Measurements from ENCODE around the gene AP2B1.
A peak's percentile ranks its signal among the peaks of the same experiment; 100 is the strongest.

AP2B1 gene

DNA sequence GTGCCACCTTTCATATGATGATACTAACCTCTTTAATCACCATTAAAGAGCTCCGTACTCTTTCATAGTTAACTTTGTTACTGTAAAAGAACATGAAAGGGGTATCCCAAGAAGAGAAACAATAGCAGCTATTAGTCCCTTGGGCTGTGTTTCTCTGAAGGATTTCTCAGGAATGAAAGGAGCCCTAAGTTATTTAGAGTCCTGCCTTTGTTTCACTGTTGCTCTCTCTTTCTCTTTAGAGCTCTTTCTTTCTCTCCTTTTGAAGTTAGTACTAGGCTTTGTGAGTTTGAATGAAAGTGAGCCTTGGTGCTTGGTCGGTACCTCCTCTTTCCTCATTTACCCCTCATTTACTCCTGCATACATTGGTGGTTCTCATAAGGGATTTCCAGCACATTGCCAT lies 123.8 kb downstream of the AP2B1 start:
- no peak overlapping the region for H2BK12ac ChIP-seq (ENCODE audit: low read length)
- H3K9ac ChIP-seq (ENCODE audit: low read length), result no peak overlapping the region
- no CpG with 5 or more reads among the region's 2 CpGs for WGBS (ENCODE audit: extremely low coverage, insufficient coverage, insufficient read length)

DNA sequence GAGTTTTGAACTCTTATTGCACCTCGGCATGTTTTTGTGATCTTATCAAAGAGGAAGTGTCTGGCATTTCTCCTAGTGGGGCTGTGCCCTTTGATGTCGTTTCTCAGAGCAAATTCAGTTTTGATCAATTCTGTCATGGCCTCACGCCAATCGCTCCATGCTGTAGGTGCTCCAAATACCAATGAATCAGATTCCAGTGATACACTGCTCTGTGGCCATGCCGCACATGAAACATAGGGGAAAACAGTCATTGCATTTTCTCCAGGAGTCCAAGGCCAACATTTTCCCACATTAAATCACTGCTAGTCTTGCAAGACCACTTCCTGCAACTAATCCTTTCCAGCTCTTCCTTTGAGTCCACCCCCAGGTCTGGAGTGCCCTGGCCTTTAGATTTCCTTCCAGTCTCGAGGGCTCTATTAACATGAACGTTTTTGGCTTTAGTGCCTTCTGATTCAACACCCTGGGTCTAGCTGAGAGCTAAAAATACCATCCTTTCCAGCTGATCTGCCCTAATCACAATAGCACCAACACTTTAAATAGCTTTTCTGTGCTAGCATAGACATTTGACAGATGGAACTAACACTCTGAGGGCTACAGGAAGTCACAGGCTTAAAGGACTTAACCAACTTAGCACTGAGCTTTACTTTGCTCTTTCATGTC lies 126.1 kb downstream of the AP2B1 start:
- Histone ChIP-seq H3K36me3 (ENCODE audit: control insufficient read depth in 1 of 2, insufficient read depth in 2 of 2, low read length in 2 of 2) (peaks cover 2 to 8% of the 10 kb centered on the region in 2 experiments), H4K12ac (ENCODE audit: low read depth, low read length) (no peak overlapping the region), H3K9me3 (ENCODE audit: insufficient read depth, low read depth, low read length) (no peaks in the 10 kb centered on the region), H2BK120ac (ENCODE audit: insufficient read depth, low read length, poor library complexity) (no peak overlapping the region), H3K27me3 (ENCODE audit: insufficient read depth, low read length) (no peaks in the 10 kb centered on the region), H3K27ac (ENCODE audit: low read depth, low read length) (peak overlapping the region; percentile 68), H3K18ac (ENCODE audit: low read length) (no peak overlapping the region), H2AK5ac (ENCODE audit: low read length) (no peak overlapping the region), H2BK5ac (ENCODE audit: low read depth, low read length, poor library complexity) (no peak overlapping the region), H3K4me2 (ENCODE audit: low read length) (peak overlapping the region; percentile 34), H2BK12ac (ENCODE audit: low read length) (no peak overlapping the region), H3K79me1 (ENCODE audit: low read length) (no peaks in the 10 kb centered on the region), H3K14ac (ENCODE audit: low read length) (no peak overlapping the region), H3K4me1 (ENCODE audit: control insufficient read depth in 1 of 2, insufficient read depth in 2 of 2, low read length in 2 of 2) (peaks cover 0 to 10% of the 10 kb centered on the region in 2 experiments), H3K9ac (ENCODE audit: low read length) (no peak overlapping the region), H3K4me3 (ENCODE audit: low read depth, low read length) (no peak overlapping the region), H4K8ac (ENCODE audit: low read depth, low read length) (no peak overlapping the region), H3K4ac (ENCODE audit: low read depth, low read length) (no peak overlapping the region), H2AFZ (ENCODE audit: insufficient read depth, low read length, poor library complexity) (no peak overlapping the region), H3K79me2 (ENCODE audit: control insufficient read depth, insufficient read depth, low read length, poor library complexity) (no peaks in the 10 kb centered on the region), H4K91ac (ENCODE audit: low read depth, low read length) (no peak overlapping the region), H3K23ac (ENCODE audit: low read length) (no peak overlapping the region)
- peak in 1 of 2 donors; percentile 18 for DNase-seq
- no CpG with 5 or more reads among the region's 7 CpGs for WGBS (ENCODE audit: extremely low coverage, insufficient coverage, insufficient read length)

More for the DNA sequence above, 123.8 kb downstream of the AP2B1 start:
- H3K23ac ChIP-seq (ENCODE audit: low read length), result no peak overlapping the region
- H2BK120ac ChIP-seq (ENCODE audit: insufficient read depth, low read length, poor library complexity), result no peak overlapping the region
- no peaks in the 10 kb centered on the region for H3K27me3 ChIP-seq (ENCODE audit: insufficient read depth, low read length)
- H4K91ac ChIP-seq (ENCODE audit: low read depth, low read length), result no peak overlapping the region
- H3K79me1 ChIP-seq (ENCODE audit: low read length), result no peaks in the 10 kb centered on the region
- H3K4me1 ChIP-seq (ENCODE audit: control insufficient read depth in 1 of 2, insufficient read depth in 2 of 2, low read length in 2 of 2), result peaks cover 0 to 4% of the 10 kb centered on the region in 2 experiments
- no peak overlapping the region for H3K4ac ChIP-seq (ENCODE audit: low read depth, low read length)
- H2AFZ ChIP-seq (ENCODE audit: insufficient read depth, low read length, poor library complexity), result no peak overlapping the region
- no peak overlapping the region for H3K27ac ChIP-seq (ENCODE audit: low read depth, low read length)
- no peak overlapping the region for H4K12ac ChIP-seq (ENCODE audit: low read depth, low read length)
- no peak overlapping the region for H3K4me2 ChIP-seq (ENCODE audit: low read length)
- no peaks in the 10 kb centered on the region for H3K79me2 ChIP-seq (ENCODE audit: control insufficient read depth, insufficient read depth, low read length, poor library complexity)
- no peak overlapping the region for H2BK5ac ChIP-seq (ENCODE audit: low read depth, low read length, poor library complexity)
- no peak overlapping the region for H3K18ac ChIP-seq (ENCODE audit: low read length)
- H4K8ac ChIP-seq (ENCODE audit: low read depth, low read length), result no peak overlapping the region
- H3K9me3 ChIP-seq (ENCODE audit: insufficient read depth, low read depth, low read length), result no peaks in the 10 kb centered on the region
- H3K4me3 ChIP-seq (ENCODE audit: low read depth, low read length), result no peak overlapping the region
- peaks cover 2 to 10% of the 10 kb centered on the region in 2 experiments for H3K36me3 ChIP-seq (ENCODE audit: control insufficient read depth in 1 of 2, insufficient read depth in 2 of 2, low read length in 2 of 2)
- no peak overlapping the region for H3K14ac ChIP-seq (ENCODE audit: low read length)
- no peak overlapping the region for H2AK5ac ChIP-seq (ENCODE audit: low read length)
- DNase-seq, result no peak

DNA sequence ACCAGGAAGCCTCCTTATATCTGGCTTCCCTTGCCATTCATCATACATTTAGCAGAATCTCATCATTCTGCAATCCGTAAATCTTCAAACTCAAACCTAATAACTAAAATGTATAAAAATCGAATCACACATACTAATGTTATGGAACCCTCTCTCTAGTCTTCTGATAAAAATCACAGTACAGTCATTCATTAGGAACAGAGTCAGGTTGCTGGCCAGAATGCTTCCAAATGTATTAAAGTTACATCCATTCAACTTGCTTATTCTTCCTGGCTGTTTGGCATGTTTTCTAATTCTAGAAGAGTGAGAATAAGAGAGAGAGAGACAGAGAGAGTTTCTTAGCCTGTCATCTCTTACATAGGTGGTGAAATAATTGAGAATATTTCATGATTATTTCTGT lies 127.9 kb downstream of the AP2B1 start:
- no peak overlapping the region for H3K14ac ChIP-seq (ENCODE audit: low read length)
- H3K27me3 ChIP-seq (ENCODE audit: insufficient read depth, low read length), result no peaks in the 10 kb centered on the region
- no peaks in the 10 kb centered on the region for H3K79me1 ChIP-seq (ENCODE audit: low read length)
- H3K79me2 ChIP-seq (ENCODE audit: control insufficient read depth, insufficient read depth, low read length, poor library complexity), result no peaks in the 10 kb centered on the region
- no peak overlapping the region for H3K18ac ChIP-seq (ENCODE audit: low read length)
- H2BK120ac ChIP-seq (ENCODE audit: insufficient read depth, low read length, poor library complexity), result no peak overlapping the region
- no peak overlapping the region for H3K4me2 ChIP-seq (ENCODE audit: low read length)
- H4K12ac ChIP-seq (ENCODE audit: low read depth, low read length), result no peak overlapping the region
- no peak overlapping the region for H3K4ac ChIP-seq (ENCODE audit: low read depth, low read length)
- no peak for DNase-seq
- no peak overlapping the region for H3K23ac ChIP-seq (ENCODE audit: low read length)
- no peak overlapping the region for H2BK5ac ChIP-seq (ENCODE audit: low read depth, low read length, poor library complexity)
- no peaks in the 10 kb centered on the region for H3K9me3 ChIP-seq (ENCODE audit: insufficient read depth, low read depth, low read length)
- no peak overlapping the region for H2AFZ ChIP-seq (ENCODE audit: insufficient read depth, low read length, poor library complexity)
- no peak overlapping the region for H3K4me3 ChIP-seq (ENCODE audit: low read depth, low read length)
- H3K27ac ChIP-seq (ENCODE audit: low read depth, low read length), result no peak overlapping the region
- H3K36me3 ChIP-seq (ENCODE audit: control insufficient read depth in 1 of 2, insufficient read depth in 2 of 2, low read length in 2 of 2), result peaks cover 2 to 4% of the 10 kb centered on the region in 2 experiments
- H2BK12ac ChIP-seq (ENCODE audit: low read length), result no peak overlapping the region
- H2AK5ac ChIP-seq (ENCODE audit: low read length), result no peak overlapping the region
- no peak overlapping the region for H4K91ac ChIP-seq (ENCODE audit: low read depth, low read length)
- no peak overlapping the region for H4K8ac ChIP-seq (ENCODE audit: low read depth, low read length)
- H3K4me1 ChIP-seq (ENCODE audit: control insufficient read depth in 1 of 2, insufficient read depth in 2 of 2, low read length in 2 of 2), result peaks cover 0 to 10% of the 10 kb centered on the region in 2 experiments
- H3K9ac ChIP-seq (ENCODE audit: low read length), result no peak overlapping the region
- WGBS (ENCODE audit: extremely low coverage, insufficient coverage, insufficient read length), result 100% methylated on average over 2 of the region's 2 CpGs

DNA sequence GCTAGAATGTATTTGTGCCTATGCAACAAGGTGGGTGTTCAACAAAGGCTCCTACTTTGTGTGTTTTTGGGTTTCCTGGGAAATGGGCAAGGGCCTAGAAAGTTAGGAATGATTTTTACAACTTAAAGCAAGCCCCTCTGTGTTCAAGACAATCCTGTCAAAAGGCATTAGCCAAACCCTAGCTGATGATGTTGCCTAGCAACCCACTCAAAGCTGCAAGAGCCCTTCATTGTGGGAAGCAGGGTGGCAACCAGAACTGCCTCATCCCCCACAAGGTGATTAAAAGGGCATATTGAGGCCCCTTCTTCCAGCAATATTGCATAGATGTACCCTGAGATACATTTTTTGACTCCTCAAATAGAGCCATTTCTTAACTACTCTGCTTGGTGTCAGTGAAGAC lies 128.3 kb downstream of the AP2B1 start:
- H3K18ac ChIP-seq (ENCODE audit: low read length), result no peak overlapping the region

More for the DNA sequence above, 128.3 kb downstream of the AP2B1 start:
- no peak overlapping the region for H2AFZ ChIP-seq (ENCODE audit: insufficient read depth, low read length, poor library complexity)
- no peak overlapping the region for H4K12ac ChIP-seq (ENCODE audit: low read depth, low read length)
- H3K4me3 ChIP-seq (ENCODE audit: low read depth, low read length), result no peak overlapping the region
- H2AK5ac ChIP-seq (ENCODE audit: low read length), result no peak overlapping the region
- H2BK12ac ChIP-seq (ENCODE audit: low read length), result no peak overlapping the region
- H3K79me2 ChIP-seq (ENCODE audit: control insufficient read depth, insufficient read depth, low read length, poor library complexity), result no peaks in the 10 kb centered on the region
- no peak overlapping the region for H3K23ac ChIP-seq (ENCODE audit: low read length)
- no peaks in the 10 kb centered on the region for H3K9me3 ChIP-seq (ENCODE audit: insufficient read depth, low read depth, low read length)
- H2BK5ac ChIP-seq (ENCODE audit: low read depth, low read length, poor library complexity), result no peak overlapping the region
- DNase-seq, result no peak
- H3K4me2 ChIP-seq (ENCODE audit: low read length), result no peak overlapping the region
- no peak overlapping the region for H3K14ac ChIP-seq (ENCODE audit: low read length)
- H3K27ac ChIP-seq (ENCODE audit: low read depth, low read length), result no peak overlapping the region
- no peaks in the 10 kb centered on the region for H3K27me3 ChIP-seq (ENCODE audit: insufficient read depth, low read length)
- H2BK120ac ChIP-seq (ENCODE audit: insufficient read depth, low read length, poor library complexity), result no peak overlapping the region
- H4K91ac ChIP-seq (ENCODE audit: low read depth, low read length), result no peak overlapping the region
- H3K9ac ChIP-seq (ENCODE audit: low read length), result no peak overlapping the region
- H3K4me1 ChIP-seq (ENCODE audit: control insufficient read depth in 1 of 2, insufficient read depth in 2 of 2, low read length in 2 of 2), result peaks cover 0 to 10% of the 10 kb centered on the region in 2 experiments
- no peak overlapping the region for H4K8ac ChIP-seq (ENCODE audit: low read depth, low read length)
- no peaks in the 10 kb centered on the region for H3K79me1 ChIP-seq (ENCODE audit: low read length)
- no peak overlapping the region for H3K4ac ChIP-seq (ENCODE audit: low read depth, low read length)
- H3K36me3 ChIP-seq (ENCODE audit: control insufficient read depth in 1 of 2, insufficient read depth in 2 of 2, low read length in 2 of 2), result peaks cover 2 to 4% of the 10 kb centered on the region in 2 experiments

Data from trophoblast cell (in vitro differentiated cells and primary cell).